OCI-LY1 (cell line): ENCODE data around the gene IL1RAPL1.

Experiments
- H2AFZ ChIP-seq: fragments of 200-600 bp; sonication (generic), shearing (Covaris generic); 2 replicates; pipeline ENCODE4 v1.6.0; 2014; ENCODE audit warnings: antibody characterized with exemption, mild to moderate bottlenecking, low read length
- H3F3A ChIP-seq: fragments of 200-600 bp; sonication (generic), shearing (Covaris generic); 2 replicates; pipeline ENCODE4 v1.6.0; 2014; ENCODE audit warnings: mild to moderate bottlenecking, antibody characterized with exemption, low read length, moderate library complexity; ENCODE audit not compliant: insufficient read depth
- H3K27ac ChIP-seq: fragments of 200-600 bp; sonication (generic); 2 replicates; pipeline ENCODE4 v1.5.1; 2014; ENCODE audit warnings: low read length, mixed run types, mild to moderate bottlenecking, low read depth; ENCODE audit not compliant: poor library complexity, severe bottlenecking
- H3K27me3 ChIP-seq: fragments of 200-600 bp; sonication (generic); 2 replicates; pipeline ENCODE4 v1.6.0; 2014; ENCODE audit warnings: antibody characterized with exemption, mild to moderate bottlenecking, low read length, moderate library complexity; ENCODE audit not compliant: insufficient read depth
- H3K36me3 ChIP-seq: fragments of 200-600 bp; sonication (generic); 2 replicates; pipeline ENCODE4 v1.6.1; 2014; ENCODE audit warnings: mild to moderate bottlenecking, antibody characterized with exemption, low read length, moderate library complexity, mixed read lengths; ENCODE audit not compliant: insufficient read depth
- H3K4me1 ChIP-seq: fragments of 200-600 bp; sonication (generic); 2 replicates; pipeline ENCODE4 v1.5.1; 2014; ENCODE audit warnings: mild to moderate bottlenecking, low read length, moderate library complexity; ENCODE audit not compliant: insufficient read depth, severe bottlenecking
- H3K4me2 ChIP-seq: fragments of 200-600 bp; sonication (generic), shearing (Covaris generic); 2 replicates; pipeline ENCODE4 v1.6.1; 2014; ENCODE audit warnings: low read length
- H3K4me3 ChIP-seq: fragments of 200-600 bp; sonication (generic); 2 replicates; pipeline ENCODE4 v1.5.1; 2014; ENCODE audit warnings: low read length, low read depth, mild to moderate bottlenecking, mixed read lengths; ENCODE audit not compliant: poor library complexity, severe bottlenecking
- H3K79me2 ChIP-seq: fragments of 200-600 bp; shearing (Covaris generic); 2 replicates; pipeline ENCODE4 v1.6.1; 2016; ENCODE audit warnings: mixed run types, low read length, mixed read lengths; ENCODE audit not compliant: insufficient read depth
- H3K9ac ChIP-seq: fragments of 200-600 bp; sonication (generic), shearing (Covaris generic); 2 replicates; pipeline ENCODE4 v1.6.1; 2014; ENCODE audit warnings: mild to moderate bottlenecking, low read length, mixed read lengths
- H3K9me2 ChIP-seq: fragments of 200-600 bp; sonication (generic), shearing (Covaris generic); 2 replicates; pipeline ENCODE4 v1.6.1; 2014; ENCODE audit warnings: low read depth, mild to moderate bottlenecking, low read length, mixed read lengths
- H3K9me3 ChIP-seq: fragments of 200-600 bp; shearing (Covaris generic); 2 replicates; pipeline ENCODE4 v1.6.1; 2014; ENCODE audit warnings: low read length, mixed read lengths
- H4K20me1 ChIP-seq: fragments of 200-600 bp; sonication (generic), shearing (Covaris generic); 2 replicates; pipeline ENCODE4 v1.6.0; 2016; ENCODE audit warnings: mild to moderate bottlenecking, low read length; ENCODE audit not compliant: insufficient read depth
- CTCF ChIP-seq: fragments of 200-600 bp; sonication (generic), shearing (Covaris generic); IDR thresholded peaks from 2 replicates; pipeline ENCODE4 v1.5.1; 2017; ENCODE audit warnings: mild to moderate bottlenecking, antibody characterized with exemption, low read length, moderate library complexity, mixed read lengths
- EZH2 ChIP-seq: fragments of 200-600 bp; sonication (generic), shearing (Covaris generic); IDR thresholded peaks from 2 replicates; pipeline ENCODE4 v1.8.0; 2017; ENCODE audit warnings: borderline replicate concordance, mixed run types, mild to moderate bottlenecking, antibody characterized with exemption, low read length, moderate library complexity, mixed read lengths

Gene IL1RAPL1

DNA sequence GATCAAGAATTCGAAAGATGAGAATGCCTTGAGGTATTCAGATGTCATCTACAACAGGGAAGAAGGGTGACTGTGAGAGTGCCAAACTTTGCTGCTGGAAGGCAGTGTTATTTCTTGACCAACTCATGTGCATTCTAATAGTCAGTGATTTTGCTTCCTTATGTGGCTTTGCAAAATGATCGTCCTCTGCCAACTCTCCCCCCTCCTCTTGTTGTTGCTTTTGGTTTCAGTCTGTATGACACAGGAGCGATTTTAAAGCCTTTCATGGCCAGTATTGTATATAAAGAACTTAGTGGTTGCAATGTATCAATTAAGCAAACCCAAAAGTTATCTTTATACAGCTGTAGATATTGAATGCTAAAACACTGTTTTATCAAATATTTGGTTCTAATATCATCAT lies 379.1 kb downstream of the IL1RAPL1 start:
- no peaks in the 10 kb centered on the region for H4K20me1 ChIP-seq
- no peak overlapping the region for H3K4me3 ChIP-seq
- H3K79me2 ChIP-seq = no peaks in the 10 kb centered on the region
- H3K36me3 ChIP-seq = no peaks in the 10 kb centered on the region
- H3K9ac ChIP-seq = no peak overlapping the region
- H3K9me2 ChIP-seq = no peaks in the 10 kb centered on the region
- H2AFZ ChIP-seq = no peak overlapping the region
- no peaks in the 10 kb centered on the region for H3K27me3 ChIP-seq
- H3F3A ChIP-seq = no peaks in the 10 kb centered on the region
- H3K27ac ChIP-seq = no peak overlapping the region
- TF ChIP-seq CTCF (no peak), EZH2 (no peak)
- H3K4me1 ChIP-seq = no peaks in the 10 kb centered on the region
- H3K4me2 ChIP-seq = no peak overlapping the region
- H3K9me3 ChIP-seq = no peaks in the 10 kb centered on the region

GRCh38 chrX:28969126-28969525 lies 381.9 kb downstream of the IL1RAPL1 start:
- Histone ChIP-seq H2AFZ (no peak overlapping the region), H3K79me2 (no peaks in the 10 kb centered on the region), H3K27me3 (no peaks in the 10 kb centered on the region), H3K9me2 (no peaks in the 10 kb centered on the region), H3K9ac (no peak overlapping the region), H3K4me2 (no peak overlapping the region), H3K27ac (no peak overlapping the region), H3K9me3 (no peaks in the 10 kb centered on the region), H3K4me1 (no peaks in the 10 kb centered on the region), H3K36me3 (no peaks in the 10 kb centered on the region), H4K20me1 (no peaks in the 10 kb centered on the region), H3K4me3 (no peak overlapping the region), H3F3A (no peaks in the 10 kb centered on the region)
- TF ChIP-seq EZH2 = no peak
- no peak for TF ChIP-seq CTCF

GRCh38 chrX:28979877-28980276 lies 392.6 kb downstream of the IL1RAPL1 start:
- Histone ChIP-seq H3K4me2 (no peak overlapping the region), H3F3A (no peaks in the 10 kb centered on the region), H3K9me2 (no peaks in the 10 kb centered on the region), H4K20me1 (no peaks in the 10 kb centered on the region), H3K9ac (no peak overlapping the region), H3K36me3 (no peaks in the 10 kb centered on the region), H3K4me1 (no peaks in the 10 kb centered on the region), H3K79me2 (no peaks in the 10 kb centered on the region), H3K4me3 (no peak overlapping the region), H3K9me3 (no peaks in the 10 kb centered on the region), H3K27ac (no peak overlapping the region), H3K27me3 (no peaks in the 10 kb centered on the region), H2AFZ (no peak overlapping the region)
- TF ChIP-seq EZH2 (no peak), CTCF (no peak)
